DMS79 treated with DMSO at 0.1 percent for 48 hours (cell line): ENCODE data around the gene ZBTB49.

Experiments used
- DNase-seq: peaks from one replicate; lab custom pipeline; 2025; lab: John Stamatoyannopoulos, UW

ZBTB49 gene

DNA sequence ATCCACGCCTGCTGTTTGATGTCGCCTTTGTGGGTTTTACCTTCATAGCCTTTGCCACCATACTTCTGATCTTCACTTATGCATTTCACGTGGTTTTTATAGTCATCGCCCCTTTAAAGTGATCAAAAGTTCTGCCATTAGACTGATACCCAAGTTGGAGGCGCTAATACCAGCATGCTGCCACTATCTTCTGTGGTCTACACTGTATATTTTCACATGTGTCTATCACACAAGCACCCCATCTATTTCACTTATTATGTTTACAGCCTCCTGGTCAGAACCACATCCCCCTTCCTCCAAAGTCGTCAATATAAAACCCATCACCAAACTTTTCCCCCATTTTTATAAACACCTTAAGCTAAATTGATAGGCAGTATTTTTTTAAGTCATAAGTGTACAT is 8.3 kb upstream of the ZBTB49 start:
- DNase-seq = no peak

DNA sequence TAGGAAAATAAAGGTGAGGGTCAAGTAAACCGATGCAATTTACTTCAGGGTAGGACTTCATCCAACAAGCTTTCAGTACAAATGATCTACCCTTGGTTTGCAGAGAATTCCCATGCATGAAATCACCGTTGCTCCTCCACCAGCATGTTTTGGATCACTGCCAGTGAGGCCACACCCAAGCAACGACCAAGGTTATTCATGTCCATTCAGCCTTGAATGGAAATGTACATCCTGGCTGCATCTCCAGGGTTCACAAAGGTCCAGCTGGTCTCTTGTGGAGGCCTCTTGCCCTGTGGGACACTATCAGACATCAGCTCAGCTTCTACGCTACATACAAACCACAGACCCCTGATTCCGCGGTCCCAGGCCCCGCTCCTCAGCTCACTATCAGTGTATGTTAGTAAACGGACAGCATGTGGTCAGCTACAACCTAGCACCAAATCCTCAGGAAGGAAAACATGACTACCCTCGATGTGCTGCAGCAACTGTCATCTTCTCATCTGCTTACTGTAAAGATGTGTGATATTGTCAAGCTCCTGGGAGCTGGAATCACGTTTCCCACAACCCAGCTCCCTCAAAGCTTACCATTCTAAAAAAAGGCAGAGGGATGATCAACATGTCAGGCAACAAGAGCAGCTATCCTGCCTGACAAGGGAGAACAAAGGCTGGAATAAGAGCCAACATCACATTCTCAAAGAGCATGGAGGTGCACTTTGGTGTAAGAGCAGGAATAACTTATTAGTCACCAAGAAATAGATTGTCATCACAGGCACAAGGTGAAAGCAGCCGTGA is 5.0 kb upstream of the ZBTB49 start:
- DNase-seq = no peak

DNA sequence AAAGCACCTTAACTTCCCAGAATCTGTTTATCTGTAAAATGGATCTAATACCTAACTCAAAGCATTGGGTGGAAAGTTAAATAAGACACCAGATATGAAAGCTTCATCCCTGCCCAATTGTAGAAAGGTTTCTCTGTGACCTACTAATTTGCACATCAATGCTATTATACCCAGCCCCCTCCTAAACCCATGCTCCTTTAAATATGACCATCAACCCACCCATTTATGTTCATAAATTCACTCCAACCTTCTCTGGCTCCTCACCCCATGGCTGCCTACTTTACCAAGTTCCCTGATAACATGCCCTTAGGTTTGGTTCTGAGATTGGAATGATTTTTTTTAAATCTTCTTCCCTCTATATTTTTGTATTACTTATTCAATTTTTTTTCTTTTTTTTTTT is 2.0 kb upstream of the ZBTB49 start:
- DNase-seq = no peak

DNA sequence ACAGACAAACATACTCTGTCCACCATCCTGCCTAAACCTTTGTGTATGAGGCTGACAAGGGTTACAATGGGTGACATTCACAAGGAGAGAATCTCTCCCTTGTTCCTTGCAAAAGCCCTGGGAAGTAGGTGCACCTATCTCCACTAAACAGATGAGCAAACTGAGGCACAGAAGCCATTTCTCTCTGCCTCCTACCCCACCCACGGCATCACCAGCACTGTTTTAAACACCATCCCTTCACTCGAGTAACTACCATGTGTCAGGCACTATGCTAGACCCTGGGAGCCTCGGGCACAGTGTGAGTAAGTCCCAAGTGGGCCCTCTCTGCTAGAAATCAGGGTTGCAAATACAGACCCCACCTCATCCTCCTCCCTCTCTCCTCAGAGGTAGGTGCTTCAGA is 996 bp upstream of the ZBTB49 start:
- no peak for DNase-seq

DNA sequence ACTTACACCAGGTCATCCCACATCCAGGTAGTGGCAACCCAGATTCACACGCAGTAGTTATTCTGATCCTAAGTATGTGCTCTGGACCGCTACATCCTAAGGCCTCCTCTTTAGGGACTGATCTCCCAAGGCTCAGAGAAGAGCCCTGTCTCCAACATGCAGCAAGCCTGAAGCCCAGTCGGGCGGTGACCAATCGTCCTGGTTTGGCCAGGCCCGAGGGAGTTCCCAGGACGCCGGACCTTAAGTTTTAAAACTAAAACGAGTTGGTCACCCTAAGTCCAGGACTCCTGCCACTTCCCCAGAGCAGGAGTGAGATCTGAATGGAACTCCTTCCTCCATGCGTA is 482 bp upstream of the ZBTB49 start:
- DNase-seq = no peak

DNA sequence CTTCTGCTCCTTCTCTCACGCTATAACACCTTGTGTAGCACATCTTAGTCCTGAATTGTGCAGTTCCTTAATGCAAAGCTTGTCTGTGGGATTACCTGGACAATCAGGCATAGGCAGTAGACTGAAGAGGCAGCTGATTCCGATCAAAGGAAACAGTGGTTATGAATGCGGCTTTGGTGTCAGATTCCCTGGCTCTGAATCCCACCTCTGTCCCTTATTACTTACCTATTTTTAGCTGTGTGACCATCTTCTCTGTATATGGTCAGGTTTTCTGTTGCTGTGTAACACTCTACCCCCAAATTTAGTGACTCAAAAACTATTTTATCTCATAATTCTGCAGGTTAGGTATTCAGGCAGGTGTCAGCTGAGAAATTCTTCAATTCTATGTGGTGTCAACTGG is 3.2 kb downstream of the ZBTB49 start:
- no peak for DNase-seq

DNA sequence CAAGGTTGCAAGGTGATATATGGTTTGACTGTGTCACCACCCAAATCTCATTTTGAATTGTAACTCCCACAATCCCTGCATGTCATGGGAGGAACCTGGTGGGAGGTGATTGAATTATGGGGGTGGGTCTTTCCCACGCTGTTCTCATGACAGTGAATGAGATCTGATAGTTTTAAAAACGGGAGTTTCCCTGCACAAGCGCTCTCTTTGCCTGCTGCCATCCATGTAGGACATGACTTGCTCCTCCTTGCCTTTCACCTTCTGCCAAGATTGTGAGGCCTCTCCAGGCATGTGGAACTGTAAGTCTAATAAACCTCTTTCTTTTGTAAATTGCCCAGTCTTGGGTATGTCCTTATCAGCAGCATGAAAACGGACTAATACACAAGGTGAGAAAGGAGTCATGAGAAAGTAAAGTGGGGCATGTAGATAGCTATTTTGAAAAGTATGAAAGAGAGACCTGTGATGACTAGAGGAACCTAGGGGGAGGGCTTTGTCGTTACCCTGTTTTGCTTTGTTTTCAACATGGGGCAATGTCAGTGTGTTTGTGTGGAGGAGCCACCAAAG is 6.3 kb downstream of the ZBTB49 start:
- DNase-seq = no peak

DNA sequence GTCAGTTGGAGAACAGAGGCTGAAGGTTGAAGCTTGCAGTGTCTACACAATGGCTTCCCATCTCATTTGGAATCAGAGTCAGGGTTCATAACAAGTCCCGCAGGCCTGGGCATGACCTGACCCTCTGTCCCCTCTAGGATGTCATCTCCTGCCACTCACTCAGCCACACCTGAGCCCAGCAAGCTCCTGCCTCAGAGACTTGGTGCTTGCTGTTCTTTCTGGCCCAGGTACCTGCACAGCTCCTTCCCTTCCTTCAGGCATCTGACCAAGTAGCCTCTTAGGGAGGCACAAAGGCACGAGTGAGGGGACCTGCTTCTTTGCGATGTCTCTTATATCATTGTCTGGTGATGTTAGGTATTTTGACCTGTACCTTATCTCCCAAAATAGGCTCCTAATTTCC is 9.0 kb downstream of the ZBTB49 start:
- DNase-seq = no peak

DNA sequence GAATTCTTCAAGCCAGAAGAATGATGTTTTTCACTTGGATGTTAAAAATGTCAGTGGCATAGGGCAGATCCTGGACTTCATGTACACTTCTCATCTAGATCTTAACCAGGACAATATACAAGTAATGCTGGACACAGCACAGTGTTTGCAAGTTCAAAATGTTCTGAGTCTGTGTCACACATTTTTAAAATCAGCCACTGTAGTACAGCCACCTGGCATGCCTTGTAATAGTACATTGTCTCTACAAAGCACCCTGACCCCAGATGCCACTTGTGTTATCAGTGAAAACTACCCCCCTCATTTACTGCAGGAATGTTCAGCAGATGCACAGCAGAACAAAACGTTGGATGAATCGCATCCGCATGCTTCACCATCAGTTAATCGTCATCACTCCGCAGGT is 11.9 kb downstream of the ZBTB49 start:
- DNase-seq = no peak

DNA sequence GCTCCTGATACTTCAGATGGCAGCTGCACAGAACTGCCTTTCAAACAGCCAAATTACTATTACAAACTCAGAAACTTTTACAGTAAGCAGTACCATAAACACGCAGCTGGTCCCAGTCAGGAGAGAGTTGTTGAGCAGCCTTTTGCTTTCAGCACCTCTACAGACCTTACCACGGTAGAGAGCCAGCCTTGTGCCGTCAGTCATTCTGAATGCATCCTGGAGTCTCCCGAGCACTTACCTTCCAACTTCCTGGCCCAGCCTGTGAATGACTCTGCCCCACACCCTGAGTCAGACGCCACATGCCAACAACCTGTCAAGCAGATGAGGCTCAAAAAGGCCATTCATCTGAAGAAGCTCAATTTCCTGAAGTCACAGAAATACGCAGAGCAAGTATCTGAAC is 12.4 kb downstream of the ZBTB49 start:
- no peak for DNase-seq

DNA sequence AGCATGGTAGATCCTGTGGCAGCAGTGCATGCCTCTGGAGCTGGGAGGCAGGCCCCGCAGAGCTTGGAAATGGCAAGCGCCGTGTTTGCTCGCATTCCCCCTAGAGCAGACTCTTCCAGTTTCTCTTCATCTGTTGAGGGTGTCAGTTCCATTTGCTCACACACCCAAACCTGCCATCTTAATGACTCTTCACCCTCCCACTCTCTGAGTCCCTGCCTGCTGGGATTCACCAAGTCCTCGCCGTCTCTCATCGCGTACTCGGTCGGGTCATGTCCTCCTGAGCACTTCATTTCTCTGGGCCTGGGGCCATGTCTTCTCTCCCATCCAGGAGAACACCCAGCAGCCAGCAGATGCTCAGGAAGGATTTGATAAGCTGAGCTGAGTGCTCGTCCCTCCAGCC is 16.9 kb downstream of the ZBTB49 start:
- DNase-seq = no peak

DNA sequence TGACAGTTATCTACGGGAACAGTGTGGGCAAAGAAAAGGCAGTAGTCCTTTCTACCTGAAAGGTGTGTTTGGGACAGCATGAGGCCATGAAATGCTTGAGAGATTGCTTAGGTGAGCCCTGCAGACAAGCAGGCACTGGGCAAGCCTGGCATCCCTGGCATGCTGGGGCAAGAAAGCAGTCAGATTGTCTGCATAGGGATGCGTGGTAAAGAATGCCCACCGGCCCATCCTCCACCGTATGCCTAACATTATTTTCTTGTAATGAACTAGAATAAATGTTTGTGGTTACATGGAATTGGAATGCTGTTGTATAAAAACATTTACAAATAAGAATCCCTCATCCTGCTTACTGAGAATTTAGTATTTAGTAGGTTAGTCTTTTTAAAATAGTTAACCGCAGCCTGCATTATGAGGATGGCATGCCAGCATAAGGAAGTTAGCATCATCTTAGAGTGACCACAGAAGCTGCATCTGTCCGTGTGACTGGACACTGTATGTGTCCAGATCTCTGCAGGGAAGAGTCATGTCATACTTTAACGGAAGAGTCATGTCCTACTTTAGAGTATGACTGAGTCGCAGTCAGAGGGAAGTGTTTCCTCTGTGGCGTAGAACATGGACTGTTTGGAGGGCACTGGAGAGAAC is 18.9 kb downstream of the ZBTB49 start:
- DNase-seq = no peak

DNA sequence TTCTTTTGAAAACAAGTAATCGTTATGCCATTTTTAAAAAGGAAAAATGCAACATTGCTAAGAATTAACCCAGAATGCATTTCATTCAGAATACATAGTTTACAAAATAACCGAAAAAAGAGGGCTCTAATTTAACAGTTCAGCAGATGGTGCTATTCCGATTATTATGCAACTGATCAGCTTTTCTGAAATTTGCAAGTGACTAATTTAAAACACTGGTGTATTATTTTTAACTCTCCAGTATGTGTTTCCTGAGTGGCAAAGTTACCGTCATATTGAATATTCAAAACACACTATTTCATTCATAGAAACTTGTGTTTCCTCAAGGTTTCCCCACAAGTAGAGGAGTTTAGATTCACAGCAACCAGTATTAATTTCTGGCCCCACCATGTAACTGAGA is 21.1 kb downstream of the ZBTB49 start:
- DNase-seq = no peak

DNA sequence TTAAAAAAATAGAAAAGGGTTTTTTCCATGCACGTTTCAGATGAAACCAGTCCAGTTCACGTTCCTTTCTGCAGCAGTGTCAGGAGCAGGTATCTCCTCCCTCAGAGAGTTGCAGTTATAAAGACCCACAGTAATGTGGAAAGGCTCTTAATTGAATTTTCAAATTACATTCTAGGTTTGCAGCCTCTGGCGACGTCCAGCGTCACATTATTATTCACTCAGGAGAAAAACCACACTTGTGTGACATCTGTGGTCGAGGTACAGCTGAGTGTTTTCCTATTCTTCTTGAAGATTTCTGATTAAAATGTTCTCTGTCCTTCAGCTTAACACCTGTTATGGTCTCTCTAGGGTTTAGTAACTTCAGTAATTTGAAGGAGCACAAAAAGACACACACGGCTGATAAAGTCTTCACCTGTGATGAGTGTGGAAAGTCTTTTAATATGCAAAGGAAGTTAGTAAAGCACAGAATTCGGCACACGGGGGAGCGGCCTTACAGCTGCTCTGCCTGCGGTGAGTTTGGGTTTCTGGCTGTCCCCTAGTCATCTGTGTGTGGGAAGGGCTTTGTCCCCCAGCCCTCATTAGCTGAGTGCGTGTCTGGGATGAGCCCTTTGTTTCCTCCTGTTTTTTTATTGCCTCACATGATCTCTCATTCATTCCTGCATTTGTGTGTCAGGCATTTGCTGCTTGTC is 25.6 kb downstream of the ZBTB49 start:
- no peak for DNase-seq

DNA sequence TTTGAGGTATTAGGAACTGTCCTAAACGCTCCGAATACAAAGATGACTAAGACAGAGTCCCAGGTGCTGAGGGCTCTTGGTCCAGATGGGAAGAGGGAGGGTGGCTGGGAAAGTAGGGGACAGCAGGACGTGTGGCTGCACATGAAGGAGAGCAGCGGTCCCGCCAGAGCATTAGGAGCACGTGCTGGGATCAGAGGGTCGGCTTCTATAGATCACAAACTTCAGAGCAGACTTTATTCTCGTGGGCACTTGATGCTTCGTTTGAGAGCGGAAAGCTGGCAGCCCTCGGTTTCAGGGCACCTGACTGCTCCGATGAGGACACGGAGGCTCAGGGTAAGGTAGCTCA is 26.1 kb downstream of the ZBTB49 start:
- no peak for DNase-seq

DNA sequence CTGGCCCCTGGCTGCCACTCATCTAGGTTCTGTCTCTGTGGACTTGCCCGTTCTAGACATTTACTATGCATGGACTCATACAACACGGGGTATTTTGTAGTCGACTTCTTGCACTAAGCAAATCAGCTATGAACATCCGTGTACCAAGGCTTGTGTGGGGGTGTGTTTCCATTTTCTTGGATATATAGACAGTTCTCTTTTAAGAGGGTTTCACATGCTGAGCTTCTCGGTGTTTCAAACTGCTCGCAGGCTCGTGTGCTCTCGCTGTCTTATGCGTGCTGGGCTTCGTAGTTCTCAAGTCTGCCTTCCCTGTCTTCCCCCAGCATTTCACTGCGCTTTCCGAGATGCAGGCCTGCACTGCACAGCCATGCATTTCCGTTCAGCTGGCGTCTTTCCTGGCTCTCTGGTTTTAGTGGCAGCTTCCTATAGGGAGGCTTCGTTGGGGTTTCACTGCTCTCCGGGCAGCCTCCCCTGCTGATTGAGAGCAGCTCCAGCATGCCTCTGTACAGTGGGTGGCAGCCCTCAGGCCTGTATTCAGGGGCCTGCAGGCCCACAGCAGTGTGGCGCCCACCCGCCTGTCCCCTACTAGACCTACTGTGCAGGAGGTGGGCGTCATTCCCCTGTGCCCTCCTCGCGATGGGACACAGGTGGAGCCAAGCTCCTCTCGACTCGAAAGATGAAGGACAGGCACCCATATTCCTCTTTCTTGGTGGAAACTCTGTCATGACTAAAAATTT is 27.6 kb downstream of the ZBTB49 start:
- no peak for DNase-seq

DNA sequence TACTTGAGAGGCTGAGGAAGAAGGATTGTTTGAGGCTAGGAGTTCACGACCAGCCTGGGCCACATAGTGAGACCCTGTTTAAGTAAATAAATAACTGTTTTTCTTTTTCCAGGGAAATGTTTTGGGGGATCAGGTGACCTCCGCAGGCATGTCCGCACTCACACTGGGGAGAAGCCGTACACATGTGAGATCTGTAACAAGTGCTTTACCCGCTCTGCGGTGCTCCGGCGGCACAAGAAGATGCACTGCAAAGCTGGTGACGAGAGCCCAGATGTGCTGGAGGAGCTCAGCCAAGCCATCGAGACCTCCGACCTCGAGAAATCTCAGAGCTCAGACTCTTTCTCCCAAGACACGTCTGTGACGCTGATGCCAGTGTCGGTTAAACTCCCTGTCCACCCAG is 30.5 kb downstream of the ZBTB49 start:
- no peak for DNase-seq

DNA sequence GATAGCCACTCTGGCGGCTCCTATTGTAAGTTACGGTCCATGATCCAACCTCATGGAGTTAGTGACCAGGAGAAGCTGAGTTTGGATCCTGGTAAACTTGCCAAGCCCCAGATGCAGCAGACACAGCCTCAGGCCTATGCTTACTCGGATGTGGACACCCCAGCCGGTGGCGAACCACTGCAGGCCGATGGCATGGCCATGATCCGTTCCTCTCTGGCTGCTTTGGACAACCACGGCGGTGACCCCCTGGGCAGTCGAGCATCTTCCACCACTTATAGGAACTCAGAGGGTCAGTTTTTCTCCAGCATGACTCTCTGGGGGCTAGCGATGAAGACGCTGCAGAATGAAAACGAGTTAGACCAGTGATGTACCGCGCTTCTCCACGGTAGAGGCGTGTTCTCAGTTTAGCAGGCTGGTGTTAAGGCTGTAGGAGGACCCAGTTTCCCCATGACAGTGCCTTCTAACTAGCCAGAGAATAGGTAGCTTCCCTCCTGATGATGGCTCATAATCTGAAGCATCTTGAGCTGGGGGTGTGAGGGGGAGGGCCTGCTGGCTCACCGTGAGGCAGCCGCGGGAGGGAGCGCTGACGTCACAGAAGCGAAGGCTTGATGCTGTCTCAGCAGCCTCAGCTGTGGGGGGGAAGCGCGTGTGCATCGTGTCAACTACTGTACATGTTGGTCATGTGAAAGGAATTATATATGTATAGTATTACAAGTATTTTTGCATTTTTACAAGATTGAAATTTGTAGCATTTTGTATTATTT is 31.1 kb downstream of the ZBTB49 start:
- DNase-seq = no peak

DNA sequence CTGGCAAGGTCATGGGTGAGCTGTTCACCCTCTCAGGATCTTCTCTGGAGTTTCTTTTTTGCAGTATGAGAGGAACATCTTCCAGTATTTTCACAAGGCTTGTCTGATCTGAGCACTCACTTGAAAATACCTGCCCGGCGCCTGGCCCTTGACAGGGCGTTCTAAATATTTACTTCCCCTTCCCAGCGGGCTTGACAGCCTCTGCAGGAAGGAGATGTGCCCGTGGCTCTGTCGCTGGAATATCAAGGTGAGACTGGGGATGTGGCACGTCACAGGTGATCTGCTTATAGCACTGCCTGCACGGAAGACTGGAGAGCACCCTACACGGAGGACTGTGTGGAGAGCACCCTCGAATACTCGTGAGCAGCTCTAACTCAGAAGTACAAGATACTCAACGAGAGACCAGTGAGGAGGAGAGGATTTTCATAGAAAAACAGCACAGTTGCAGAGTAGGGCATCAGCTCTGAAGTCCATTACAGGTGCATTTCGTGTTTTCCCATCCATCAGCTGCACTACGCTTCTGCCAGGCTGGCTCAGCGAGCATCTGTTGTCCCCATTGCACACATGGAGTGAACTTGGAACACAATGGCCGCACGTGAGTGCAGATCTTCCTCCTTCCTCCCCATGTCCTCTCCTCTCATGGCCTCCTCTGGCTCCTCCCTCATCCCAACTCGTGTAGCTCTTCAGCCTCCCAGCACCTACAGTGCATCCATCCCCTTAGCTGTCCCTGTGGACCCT is 32.1 kb downstream of the ZBTB49 start:
- no peak for DNase-seq

DNA sequence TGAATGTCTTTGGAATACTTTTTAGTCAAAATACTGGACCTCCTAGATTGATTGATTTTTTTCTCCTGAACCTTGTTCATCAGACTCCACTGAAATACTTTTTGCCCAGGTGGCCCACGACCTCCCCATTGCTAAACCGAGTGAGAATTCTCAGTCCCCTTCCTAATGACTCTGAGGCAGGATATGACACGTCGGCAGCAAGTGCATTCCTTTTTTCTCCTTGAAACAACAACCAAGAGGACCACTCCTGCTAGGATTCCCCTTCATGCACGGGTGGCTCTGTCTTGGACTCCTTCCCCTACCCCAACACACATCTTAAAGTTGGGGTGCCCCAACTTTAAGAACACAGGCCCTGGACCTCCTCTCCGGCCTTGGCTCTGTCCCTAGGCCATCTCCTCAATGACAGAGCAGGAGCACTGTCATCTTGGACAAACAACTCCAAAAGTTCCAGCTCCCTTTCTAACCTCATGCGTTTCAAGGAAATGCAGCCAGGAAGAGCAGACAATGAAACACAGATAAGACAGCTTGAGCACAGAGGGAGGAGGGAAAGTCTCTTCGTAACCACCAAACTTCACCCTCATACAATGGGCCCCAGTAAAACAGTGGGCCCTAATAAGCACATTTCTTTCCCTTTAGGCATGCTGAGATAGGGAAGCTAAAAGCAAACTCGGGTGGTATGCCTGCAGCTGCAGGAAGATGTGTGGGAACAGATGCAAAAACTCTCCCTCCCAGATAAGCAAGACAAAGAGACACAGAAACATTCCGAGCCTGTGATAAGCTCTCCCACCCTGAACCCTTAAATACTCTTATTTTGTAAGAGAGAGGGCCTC is 33.9 kb downstream of the ZBTB49 start:
- DNase-seq = no peak
